Suppressor macrophage treated with lipopolysaccharide for 1 hour (primary cell): ENCODE results near the gene ERCC3.

Experiments
- DNase-seq, 3 donors: peaks; one replicate each; pipeline ENCODE4 v3.0.0-alpha.2; 2020 to 2022

Gene ERCC3

DNA sequence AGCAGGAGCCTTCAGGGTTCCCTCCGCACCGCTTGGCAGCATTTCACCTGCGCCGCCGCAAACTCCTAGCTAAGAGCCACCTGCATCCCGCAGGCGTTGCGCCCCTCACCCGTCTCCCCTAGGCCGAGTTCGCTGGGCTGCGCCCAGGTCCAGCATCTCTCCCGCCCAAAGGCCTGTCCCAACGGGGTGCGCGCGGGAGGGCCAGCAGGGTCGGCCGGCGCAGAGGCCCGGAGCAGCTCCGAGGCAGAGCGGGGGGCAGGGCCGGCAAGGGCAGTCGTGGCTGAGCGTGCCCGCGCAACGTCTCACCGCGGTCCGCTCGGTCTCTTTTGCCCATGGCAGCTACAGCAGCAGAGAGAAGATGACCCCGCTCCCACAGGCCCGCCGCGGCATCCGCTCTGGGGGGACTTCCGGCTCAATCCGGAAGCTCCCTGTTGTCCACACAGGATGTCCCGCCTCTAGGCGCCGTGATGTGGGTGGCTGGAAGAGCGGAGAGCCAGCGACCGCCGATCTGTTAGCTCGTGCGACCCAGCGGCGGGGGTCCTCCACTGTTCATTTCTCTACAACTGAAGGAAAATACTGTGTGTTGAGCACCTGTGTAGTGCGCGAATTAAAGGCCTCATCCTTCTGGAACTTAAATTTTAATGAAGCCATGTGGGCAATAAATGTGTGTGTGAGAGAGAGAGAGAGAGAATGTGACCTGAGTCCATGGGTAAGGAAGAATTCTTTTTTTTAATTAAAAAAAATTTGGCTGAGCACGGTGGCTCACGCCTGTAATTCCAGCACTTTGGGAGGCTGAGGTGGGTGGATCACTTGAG, at the start of gene ERCC3:
Gene ERCC3, minus strand, starts transcription at position 397 of the 815 bp plus-strand sequence. Its CDS starts 63 bp downstream, at position 334.
- peak; percentile 82 to 90 (median 87) for DNase-seq

DNA sequence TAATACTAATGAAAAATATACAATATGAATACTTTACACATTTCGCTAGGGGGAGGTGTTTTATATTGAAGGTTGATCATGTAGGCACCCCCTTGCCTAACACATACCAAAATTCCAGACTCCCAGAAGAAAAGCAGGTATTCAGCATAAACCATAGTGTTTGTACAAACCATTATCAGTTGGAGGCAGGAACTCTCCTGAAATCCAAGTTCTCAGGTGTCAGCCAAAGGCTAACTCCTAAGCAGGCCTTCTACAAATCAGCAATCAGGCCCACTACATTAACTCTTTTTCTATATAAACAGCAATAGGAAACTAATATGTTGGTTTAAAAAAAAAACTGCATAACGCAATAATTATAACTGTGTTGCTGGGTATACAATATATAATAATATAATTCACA, 49.3 kb upstream of the ERCC3 start:
- no peak for DNase-seq

DNA sequence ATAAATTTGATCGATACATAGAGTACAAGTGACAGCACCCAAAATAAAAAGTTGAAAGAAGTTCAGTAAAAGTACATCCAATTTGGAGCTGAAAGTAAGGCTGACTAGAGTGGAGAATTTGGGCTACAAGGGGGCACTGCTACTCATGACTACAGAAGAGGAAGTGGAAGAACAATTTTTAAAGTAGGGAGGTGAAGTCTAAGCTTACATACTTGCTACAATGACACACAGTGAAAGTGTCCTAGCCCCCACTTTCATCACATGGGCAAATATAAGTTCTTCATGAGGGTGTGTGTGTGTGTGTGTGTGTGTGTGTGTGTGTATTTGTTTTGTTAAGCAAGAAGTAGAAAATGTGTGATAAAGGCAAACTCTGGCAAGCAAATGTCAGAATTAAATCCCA, 48.2 kb upstream of the ERCC3 start:
- peak; percentile 44 to 56 (median 53) for DNase-seq

DNA sequence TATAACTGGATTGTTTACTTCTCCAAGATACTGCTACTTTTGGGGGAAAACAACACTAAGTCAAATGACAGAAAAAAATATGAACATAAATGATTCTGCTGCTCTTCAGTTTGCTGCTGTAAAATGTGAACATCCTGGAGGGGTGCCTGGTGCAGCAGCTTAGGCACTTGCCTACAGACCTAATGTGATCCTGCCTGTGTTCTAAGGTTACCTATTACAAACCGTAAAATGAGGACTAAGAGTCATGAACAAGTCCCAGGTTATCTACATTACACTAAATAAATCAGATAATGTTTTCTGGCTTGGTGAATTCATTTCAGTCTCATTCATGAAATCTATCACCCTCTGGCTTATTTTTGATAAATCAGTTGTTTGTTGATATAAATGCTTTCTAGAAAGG, 38.4 kb upstream of the ERCC3 start:
- DNase-seq: no peak

DNA sequence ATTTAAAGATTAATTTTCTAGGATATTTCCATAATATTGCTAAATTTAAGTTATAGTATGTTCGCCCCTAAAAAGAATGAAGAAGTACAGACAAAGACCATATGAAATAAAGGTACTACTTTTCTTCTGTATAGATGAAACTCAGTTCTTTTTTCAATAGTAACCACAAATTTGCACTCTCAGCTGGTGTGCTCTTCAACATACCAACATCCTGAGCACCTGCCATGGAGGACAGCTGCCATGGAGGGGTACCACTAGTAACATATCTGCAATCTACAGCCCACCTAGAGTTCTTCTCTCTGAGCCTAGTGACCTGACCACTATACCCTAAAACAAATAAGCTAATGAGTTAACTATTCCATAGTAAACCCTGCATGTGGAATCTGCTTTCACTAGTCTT, 36.8 kb upstream of the ERCC3 start:
- DNase-seq: no peak

DNA sequence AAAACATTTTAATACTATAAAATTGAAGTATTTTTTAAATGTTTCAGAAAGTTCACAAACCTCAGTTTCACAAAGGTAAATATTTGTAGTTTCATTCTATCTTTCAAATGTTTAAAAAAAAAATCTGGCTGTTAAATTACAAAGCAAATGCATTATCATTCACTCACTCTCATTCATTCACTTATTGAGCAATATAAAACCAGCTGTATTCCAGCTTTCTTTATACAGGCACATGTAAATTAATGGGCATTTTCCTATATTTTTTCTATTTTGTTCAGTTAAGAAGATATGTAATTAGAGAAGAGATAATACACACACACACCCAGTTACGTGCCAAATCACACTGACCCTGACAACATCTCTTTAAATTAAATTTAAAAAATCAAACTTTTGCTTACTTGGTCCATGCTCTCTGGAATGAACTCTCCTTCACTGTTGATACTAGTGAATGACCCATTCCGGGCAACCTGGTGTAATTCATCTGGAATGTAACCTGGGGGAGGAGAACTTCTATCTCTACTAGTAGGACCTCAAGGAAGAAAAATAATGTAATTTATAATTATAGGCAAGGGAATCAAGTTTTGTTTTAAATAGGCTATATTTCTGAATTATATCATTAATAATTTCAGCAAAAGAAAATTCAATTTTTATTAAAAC, 32.5 kb upstream of the ERCC3 start:
- DNase-seq: no peak

DNA sequence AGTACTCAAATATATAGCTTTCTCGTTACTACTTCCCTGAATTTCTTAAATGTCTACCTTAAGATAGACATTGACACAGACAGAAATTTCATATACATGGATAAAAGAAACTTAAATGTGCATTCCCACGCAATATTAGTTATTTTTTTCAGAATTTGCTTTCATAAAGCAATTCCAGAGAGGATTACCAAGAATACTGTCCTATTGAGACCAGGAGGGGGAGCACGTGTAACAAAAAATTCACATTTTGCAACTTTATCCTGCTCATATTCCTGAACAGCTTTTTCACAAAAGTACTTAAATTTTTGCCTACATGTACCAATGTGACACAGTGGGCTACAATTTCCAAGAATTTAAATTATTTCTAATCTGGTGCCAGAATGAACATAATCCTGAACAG, 30.7 kb upstream of the ERCC3 start:
- DNase-seq: peak; percentile 41 to 60 (median 59)

DNA sequence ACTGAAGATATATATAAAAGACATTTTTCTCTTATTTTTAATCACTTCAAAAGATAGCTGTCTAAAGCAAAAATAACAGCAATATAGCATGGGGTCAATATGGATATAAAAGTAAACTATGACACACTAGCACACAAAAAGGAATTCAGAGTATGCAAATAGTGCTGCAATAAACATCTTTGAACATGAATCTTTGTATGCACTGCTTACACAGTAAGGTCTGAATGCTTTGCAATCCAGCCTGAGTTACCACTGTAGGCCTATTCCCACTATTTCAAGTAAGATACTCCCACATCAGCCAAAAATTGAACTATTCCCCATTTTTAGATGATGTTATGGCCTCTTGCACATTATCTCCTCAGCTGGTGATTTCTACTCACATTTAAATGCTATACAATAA, 27.4 kb upstream of the ERCC3 start:
- no peak for DNase-seq

DNA sequence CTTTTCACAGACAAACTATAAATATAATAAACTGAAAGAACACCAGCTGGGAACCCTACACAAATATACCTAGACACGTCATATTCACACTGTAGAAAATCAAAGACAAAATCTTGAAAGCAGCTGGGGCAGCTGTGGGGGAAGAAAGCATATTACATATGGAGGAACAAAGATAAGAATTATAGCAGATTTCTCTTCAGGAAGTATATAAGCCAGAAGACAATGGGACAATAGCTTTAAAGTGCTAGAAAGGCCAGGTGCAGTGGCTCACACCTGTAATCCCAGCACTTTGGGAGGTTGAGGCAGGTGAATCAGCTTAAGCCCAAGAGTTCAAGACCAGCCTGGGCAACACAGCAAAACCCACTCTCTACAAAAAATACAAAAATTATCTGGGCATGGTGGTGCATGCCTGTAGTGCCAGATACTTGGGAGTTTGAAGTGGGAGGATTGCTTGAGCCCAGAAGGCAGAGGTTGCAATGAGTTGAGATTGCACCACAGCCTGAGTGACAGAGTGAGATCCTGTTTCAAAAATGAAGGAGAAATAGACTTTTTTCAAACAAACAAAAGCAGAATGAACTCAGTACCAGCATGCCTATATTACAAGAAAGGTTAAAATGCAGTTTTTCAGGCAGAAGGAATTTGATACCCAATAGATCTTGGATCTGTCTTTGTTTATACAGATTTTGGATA, 26.8 kb upstream of the ERCC3 start:
- peak in 2 of 3 donors; percentile 10 to 19 for DNase-seq

DNA sequence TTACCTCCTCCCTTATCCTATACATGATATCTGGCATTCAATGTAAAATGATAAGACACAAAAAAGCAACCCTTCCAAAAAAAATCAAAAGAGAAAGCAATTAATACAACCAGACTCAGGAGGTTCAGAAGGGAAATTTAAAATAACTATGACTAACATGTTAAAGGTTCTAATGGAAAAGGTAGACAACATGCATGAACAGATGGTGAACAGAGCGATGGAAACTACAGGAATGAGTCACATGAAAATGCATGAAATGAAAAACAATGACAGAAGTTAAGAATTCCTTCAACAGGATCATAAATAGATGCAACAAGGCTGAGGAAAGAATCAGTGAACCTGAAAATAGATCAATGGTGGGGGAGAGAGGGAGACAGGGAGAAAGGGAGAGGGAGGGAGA, 26.1 kb upstream of the ERCC3 start:
- DNase-seq: no peak

DNA sequence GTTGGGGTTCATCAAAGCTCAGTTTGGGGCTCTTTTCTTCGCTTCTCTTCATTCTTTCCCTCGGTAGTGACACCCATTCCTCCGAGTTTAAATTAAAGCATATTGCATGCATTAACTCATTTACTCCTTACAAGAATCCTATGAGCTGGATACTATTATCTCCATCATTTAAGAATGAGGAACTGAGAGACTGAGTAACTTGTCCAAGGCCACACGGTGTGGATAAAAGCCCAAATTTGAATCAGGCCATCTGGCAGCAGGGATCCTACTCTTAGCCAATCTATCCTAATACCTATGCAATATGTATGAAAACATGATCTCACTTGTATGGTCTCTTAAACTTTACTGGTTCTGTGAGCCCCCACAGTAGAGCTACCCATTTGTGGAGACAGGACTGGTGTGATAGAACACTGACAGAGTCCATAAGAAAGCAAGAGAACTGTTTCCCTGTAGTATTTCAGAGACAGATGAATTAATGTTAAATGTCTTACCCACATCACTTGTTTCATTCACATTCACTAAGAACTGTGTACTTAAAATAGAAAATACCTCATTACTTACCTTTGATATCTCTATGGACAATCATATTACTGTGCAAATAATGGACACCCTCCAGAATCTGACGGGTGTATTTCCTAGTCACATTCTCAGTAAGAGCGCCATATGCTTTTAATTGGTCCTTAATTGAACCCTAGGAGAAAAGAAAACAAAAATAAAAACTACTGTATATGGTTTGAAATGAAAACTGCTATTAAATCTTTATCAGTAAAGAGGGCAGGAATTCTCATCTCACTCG, 20.4 kb upstream of the ERCC3 start:
- no peak for DNase-seq

DNA sequence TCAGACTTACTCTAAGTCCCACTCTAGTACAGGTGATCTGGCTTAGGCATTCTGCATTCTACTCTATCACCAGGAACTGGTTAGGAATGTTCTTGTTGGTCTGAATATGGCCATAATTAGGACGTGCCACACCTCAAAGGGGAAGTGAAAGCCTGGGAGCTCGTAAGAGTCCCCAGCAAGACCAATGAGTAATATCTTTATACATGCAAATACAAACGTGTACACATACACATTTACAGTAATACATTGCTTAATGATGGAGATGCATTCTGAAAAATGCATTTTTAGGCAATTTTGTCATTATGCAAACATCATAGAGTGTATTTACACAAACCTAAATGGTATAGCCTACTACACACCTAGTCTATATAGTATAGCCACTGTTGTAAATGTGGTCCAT, 19.5 kb upstream of the ERCC3 start:
- peak; percentile 67 to 86 (median 73) for DNase-seq

DNA sequence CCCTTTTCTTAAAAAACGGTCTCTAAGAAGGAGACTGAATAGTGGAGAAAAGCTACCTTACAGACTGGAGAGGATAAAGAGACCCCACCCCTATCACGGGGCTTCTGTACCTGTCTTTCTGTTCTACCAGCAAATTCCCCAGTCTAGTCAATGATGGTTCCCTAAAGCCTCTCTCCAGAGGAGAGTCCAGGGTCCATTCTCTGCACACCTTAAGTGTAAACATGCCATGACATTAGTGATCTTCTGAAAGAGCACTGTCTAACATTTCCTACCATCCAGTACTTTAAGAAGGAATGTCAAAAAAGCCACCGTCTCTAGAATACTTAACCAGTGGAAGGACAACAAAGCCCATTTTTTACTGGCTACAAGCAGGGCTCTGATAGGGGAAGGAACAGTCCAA, 17.0 kb upstream of the ERCC3 start:
- no peak for DNase-seq

DNA sequence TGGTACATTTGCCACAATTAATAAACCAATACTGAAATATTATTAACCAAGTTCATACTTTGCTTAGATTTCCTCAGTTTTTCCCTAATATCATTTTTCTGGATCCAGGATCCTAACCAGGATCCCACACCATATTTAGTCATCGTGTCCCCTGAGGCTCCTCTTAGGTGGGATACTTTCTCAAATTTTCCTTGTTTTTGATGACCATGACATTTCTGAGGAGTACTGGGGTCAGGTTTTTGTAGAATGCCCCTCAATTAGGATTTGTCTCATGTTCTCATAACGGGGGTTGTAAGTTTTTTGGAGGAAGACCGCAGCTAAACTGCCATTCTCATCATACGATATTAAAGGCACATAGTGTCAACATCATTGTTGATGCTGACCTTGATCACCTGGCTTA, 15.5 kb upstream of the ERCC3 start:
- no peak for DNase-seq

DNA sequence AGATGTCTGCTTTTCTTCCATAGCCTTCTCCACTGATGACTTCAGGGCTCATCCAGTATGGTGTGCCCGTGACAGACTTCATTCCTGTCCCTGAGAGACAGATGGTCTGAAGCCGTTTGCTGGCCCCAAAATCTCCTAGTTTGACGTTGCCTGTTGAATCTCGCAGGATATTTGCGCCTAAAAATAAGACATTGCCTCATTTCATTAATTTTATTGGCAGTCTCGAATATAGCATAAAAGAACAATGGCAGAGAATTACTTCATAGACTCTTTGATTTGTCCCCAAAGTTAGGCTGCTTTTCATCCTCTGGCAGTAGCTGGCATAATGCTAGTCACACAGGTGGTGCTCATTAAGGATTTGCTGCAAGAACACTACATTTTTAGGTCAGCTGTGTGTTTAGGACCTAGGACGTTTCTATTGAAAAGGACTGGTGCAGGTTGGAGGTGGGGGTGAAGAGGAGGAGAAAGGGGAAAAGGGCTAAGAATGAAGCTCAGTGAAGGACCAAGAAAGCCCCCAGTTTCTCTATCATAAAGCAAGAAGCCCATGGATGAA, 14.7 kb upstream of the ERCC3 start:
- no peak for DNase-seq

DNA sequence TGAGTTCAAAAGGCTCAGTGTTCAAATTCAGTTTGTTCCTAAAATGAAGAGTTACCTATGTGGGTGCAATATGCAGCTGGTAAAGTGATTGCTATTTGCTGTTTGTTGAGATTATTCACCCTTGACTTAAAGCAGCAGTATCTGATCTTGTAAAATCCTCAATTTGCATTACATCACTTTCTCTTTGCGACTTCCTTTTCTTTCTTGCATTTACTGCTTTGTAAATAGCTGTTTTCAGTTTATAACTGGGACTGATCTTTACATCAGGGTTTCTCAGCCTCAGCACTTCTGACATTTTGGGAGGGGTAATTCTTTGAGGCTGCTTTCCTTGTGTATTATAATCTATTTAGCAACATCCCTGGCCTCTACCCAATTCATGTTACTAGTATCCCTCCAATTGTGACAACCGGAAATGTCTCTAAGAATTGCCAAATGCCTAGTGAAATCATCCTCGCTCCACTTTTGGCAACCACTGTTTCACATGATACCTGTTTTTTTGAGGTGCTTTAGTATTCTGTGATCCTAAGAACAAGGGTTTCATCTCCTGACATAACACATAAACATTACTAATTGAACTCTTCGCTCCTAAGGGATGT, 12.1 kb upstream of the ERCC3 start:
- peak; percentile 12 to 45 (median 31) for DNase-seq

DNA sequence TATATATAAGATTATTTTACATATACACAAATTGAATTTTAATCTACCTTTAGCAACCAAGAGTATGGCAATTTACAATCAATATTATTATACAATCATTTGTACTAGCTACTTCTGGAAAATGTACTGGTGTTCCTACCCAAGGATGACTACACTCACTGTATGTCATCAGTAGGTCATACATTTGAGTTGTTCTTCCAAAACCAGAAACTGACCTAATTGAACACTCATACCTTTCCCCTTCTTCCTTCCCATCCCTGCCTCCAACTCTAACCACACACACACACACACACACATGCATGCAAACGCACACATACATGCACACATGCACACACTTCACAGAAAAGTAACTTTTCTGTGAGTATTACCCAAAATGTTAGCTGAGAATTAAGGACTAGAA, 8.2 kb upstream of the ERCC3 start:
- DNase-seq: no peak

DNA sequence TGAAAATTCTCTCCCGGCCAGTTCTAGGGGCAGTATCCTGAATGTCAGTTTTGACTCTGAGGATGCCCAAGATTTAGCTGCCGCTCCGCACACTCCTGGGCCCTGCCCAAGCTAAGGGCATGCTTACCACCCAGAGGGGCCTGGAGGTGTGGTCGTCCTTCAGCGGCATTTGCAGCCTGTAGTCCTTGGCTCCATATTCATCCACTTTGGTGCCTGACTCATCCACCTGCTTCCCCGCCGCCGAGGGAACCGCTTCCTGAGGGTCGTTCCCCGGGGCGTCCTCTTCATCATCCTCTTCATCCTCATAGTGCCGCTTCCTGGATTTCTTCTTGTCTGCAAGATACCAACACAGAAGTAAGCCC, 577 bp downstream of the ERCC3 start:
- peak in 1 of 3 donors; percentile 9 for DNase-seq

DNA sequence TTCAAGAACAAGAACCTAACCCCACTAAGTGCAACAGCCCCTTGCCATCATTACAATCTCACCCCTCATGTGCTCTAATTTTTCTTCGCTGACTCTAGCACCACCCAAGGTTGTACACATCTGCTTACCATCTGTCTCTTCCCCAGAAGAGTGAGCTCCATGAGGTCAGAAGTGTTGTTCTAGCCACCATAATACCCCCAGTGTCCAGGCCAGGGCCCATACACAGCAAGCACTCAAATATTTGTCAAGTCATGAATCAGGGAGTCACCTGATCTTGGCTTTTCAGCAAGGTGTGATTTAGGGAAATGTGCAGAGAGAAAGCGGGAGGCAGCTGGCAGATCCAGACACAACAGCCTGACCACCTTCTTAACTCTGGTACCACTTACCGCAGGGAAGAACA, 5.7 kb downstream of the ERCC3 start:
- DNase-seq: no peak

DNA sequence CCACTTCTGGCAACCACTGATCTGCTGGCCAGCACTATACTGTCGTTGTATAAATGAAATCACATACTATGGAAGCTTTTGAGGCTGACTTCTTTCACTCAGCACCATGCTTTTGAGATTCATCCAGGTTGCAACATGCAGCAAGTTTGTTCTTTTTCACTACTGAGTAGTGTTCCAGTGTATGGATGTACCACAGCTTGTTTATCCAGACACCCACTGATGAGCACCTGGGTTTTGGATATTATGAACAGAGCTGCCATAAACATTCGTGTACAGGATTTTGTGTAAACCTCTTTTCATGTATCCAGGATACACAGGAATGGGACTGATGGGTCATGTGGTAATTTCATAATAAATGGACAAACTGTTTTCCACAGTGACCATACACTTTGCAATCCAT, 10.7 kb downstream of the ERCC3 start:
- no peak for DNase-seq

DNA sequence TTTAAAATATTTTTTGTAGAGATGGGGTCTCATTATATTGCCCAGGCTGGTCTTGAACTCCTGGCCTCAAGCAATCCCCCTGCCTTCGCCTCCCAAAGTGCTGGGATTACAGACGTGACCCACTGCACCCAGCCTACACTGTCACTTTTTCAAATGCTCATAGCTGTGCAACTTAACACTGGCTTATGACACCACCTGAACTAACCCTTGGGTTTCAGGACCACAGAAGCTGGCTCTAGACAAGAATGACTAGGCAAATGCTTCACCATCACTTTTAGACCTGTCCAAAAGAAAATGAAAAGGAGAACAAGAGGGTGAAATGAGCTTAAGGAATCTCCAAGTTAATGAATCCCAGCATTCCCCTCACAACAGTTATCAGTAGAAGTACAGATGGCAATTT, 13.3 kb downstream of the ERCC3 start:
- DNase-seq: no peak

DNA sequence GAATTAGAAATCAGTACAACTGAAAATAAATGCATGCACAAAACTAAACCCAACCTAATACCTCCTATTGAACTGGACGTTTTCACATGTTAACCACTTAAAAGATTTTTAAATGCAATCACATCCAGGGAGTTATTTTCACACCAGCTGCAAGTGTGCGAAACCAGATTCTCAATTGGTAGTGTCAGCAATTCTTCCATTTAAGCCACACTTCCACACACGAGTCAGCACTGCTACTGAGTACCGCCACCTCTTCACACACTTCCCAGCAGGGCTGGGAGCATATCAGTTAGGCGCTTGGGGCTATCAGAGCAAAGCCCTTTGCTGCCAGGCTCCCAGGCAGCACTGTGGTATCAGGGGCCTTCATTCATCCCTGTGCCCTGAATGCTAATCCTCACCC, 14.2 kb downstream of the ERCC3 start:
- DNase-seq: no peak
